H1 (cell line): Measurements from ENCODE around the gene RNASE4. TPM values are rescaled to one million over a fixed set of nuclear protein-coding genes. Genes with fewer than 3 reads are reported as not detected.

Source experiments
- SP4 ChIP-seq: IDR thresholded peaks from 2 replicates; pipeline ENCODE4 v1.6.1; 2012; ENCODE audit warnings: low read length, inconsistent platforms
- YY1 ChIP-seq: IDR thresholded peaks from 2 replicates; pipeline ENCODE4 v1.6.1; 2011; ENCODE audit warnings: low read depth, mild to moderate bottlenecking, low read length
- polyA plus RNA-seq, 7 experiments: library from polyadenylated mRNA; depleted of rRNA in 3 of 7; stranded (reverse) in 5 of 7; unstranded in 2 of 7; fragments of >200 nt in 5 of 7; fragments of 200-250 nt in 2 of 7; gene quantifications; 1 replicate in 5 of 7; 2 replicates in 1 of 7; 4 replicates in 1 of 7; pipeline versions ENCODE4 v1.2.1 to v1.2.3, GENCODE V29; 2011 to 2013; ENCODE audit warnings: missing spikeins in 2 of 7, mixed read lengths in 2 of 7
- total RNA-seq: library from RNA; stranded (reverse); fragmentation: NEBNext Ultra II Directional; extraction: Animal tissue kit (Norgen Biotek cat#: 25700); gene quantifications from 2 replicates; pipeline ENCODE4 v1.2.1, GENCODE V29; 2021
- TF ChIP-seq, protein P1 (sequence below): fragments of 300-600 bp; sonication (generic); IDR thresholded peaks from 2 replicates; pipeline ENCODE4 v1.7.1; 2012; ENCODE audit warnings: low read length, moderate library complexity, mild to moderate bottlenecking, inconsistent platforms; ENCODE audit not compliant: insufficient replicate concordance
- TF ChIP-seq, protein P2 (sequence below): IDR thresholded peaks from 2 replicates; pipeline ENCODE4 v1.6.1; 2012; ENCODE audit warnings: inconsistent platforms

Gene RNASE4
- total and polyA plus RNA-seq, 2 of the 8 experiments (the other 6 are each of a cell fraction or from before 2014, with no cell fraction given): 0.61 to 3.5 TPM

DNA sequence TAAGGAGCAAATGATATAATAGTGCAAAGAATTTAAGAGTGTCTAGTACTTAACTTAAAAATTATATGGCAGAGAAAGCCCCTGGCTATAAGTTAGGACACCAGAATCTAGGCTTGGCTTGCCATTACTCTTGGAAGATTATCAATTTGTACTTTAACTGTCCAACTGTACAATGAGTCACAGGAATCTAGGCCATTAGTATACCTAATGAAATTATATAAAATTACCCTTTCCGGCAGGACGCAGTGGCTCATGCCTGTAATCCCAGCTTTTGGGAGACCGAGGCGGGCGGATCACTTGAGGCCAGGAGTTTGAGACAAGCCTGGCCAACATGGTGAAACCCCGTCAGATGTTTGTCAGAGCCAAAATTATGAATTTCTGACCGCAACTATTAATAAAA, 42.2 kb upstream of the RNASE4 start (continued):
- TF ChIP-seq, protein P1, sequence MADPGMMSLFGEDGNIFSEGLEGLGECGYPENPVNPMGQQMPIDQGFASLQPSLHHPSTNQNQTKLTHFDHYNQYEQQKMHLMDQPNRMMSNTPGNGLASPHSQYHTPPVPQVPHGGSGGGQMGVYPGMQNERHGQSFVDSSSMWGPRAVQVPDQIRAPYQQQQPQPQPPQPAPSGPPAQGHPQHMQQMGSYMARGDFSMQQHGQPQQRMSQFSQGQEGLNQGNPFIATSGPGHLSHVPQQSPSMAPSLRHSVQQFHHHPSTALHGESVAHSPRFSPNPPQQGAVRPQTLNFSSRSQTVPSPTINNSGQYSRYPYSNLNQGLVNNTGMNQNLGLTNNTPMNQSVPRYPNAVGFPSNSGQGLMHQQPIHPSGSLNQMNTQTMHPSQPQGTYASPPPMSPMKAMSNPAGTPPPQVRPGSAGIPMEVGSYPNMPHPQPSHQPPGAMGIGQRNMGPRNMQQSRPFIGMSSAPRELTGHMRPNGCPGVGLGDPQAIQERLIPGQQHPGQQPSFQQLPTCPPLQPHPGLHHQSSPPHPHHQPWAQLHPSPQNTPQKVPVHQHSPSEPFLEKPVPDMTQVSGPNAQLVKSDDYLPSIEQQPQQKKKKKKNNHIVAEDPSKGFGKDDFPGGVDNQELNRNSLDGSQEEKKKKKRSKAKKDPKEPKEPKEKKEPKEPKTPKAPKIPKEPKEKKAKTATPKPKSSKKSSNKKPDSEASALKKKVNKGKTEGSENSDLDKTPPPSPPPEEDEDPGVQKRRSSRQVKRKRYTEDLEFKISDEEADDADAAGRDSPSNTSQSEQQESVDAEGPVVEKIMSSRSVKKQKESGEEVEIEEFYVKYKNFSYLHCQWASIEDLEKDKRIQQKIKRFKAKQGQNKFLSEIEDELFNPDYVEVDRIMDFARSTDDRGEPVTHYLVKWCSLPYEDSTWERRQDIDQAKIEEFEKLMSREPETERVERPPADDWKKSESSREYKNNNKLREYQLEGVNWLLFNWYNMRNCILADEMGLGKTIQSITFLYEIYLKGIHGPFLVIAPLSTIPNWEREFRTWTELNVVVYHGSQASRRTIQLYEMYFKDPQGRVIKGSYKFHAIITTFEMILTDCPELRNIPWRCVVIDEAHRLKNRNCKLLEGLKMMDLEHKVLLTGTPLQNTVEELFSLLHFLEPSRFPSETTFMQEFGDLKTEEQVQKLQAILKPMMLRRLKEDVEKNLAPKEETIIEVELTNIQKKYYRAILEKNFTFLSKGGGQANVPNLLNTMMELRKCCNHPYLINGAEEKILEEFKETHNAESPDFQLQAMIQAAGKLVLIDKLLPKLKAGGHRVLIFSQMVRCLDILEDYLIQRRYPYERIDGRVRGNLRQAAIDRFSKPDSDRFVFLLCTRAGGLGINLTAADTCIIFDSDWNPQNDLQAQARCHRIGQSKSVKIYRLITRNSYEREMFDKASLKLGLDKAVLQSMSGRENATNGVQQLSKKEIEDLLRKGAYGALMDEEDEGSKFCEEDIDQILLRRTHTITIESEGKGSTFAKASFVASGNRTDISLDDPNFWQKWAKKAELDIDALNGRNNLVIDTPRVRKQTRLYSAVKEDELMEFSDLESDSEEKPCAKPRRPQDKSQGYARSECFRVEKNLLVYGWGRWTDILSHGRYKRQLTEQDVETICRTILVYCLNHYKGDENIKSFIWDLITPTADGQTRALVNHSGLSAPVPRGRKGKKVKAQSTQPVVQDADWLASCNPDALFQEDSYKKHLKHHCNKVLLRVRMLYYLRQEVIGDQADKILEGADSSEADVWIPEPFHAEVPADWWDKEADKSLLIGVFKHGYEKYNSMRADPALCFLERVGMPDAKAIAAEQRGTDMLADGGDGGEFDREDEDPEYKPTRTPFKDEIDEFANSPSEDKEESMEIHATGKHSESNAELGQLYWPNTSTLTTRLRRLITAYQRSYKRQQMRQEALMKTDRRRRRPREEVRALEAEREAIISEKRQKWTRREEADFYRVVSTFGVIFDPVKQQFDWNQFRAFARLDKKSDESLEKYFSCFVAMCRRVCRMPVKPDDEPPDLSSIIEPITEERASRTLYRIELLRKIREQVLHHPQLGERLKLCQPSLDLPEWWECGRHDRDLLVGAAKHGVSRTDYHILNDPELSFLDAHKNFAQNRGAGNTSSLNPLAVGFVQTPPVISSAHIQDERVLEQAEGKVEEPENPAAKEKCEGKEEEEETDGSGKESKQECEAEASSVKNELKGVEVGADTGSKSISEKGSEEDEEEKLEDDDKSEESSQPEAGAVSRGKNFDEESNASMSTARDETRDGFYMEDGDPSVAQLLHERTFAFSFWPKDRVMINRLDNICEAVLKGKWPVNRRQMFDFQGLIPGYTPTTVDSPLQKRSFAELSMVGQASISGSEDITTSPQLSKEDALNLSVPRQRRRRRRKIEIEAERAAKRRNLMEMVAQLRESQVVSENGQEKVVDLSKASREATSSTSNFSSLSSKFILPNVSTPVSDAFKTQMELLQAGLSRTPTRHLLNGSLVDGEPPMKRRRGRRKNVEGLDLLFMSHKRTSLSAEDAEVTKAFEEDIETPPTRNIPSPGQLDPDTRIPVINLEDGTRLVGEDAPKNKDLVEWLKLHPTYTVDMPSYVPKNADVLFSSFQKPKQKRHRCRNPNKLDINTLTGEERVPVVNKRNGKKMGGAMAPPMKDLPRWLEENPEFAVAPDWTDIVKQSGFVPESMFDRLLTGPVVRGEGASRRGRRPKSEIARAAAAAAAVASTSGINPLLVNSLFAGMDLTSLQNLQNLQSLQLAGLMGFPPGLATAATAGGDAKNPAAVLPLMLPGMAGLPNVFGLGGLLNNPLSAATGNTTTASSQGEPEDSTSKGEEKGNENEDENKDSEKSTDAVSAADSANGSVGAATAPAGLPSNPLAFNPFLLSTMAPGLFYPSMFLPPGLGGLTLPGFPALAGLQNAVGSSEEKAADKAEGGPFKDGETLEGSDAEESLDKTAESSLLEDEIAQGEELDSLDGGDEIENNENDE: no peak
- TF ChIP-seq YY1 (no peak), SP4 (no peak)
- TF ChIP-seq, protein P2, sequence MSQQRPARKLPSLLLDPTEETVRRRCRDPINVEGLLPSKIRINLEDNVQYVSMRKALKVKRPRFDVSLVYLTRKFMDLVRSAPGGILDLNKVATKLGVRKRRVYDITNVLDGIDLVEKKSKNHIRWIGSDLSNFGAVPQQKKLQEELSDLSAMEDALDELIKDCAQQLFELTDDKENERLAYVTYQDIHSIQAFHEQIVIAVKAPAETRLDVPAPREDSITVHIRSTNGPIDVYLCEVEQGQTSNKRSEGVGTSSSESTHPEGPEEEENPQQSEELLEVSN: no peak
